Measurements from ENCODE around the gene AP5B1.

GRCh38 chr11:65792456-65792855 is 11.7 kb upstream of the AP5B1 start:
- TF ChIP-seq POLR2A (IDR thresholded peaks at IDR 0.05), result no peak
- no peak for TF ChIP-seq CTCF (IDR thresholded peaks at IDR 0.05)

Measured in thyroid gland (tissue), 4 donors.